ENCODE data around the gene GALNTL6.
"Not testable (repeated sequence)": the region's sequence is repeated elsewhere in the genome, so short reads cannot be mapped to it uniquely, and the experiment has no call there.

GALNTL6 gene

DNA sequence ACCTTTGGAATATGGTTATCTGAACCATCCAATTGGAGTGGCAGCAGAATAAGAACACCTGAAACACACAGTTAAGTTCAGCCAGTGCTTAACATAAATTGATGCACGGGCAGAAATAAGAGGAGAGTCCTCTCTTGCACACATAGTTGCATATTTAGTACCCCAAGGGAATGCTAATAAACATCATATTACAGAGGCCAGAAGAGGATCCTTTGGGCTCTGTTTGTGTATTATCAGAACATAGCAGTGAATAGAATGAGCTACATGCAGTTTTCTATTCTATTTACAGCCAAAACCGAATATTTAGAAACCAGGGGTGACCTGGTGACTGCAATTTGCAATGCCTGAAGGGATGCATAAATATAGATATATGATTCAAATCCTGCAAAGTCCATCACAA is 1054.6 kb downstream of the GALNTL6 start:
- no peak for DNase-seq (ENCODE audit: low spot score)

- DNase-seq (ENCODE audit: low spot score) = no peak
Observed at GRCh38 chr4:172868271-172868670, 1055.1 kb downstream of the GALNTL6 start.

- no peak for DNase-seq (ENCODE audit: low spot score)
Observed at GRCh38 chr4:172869621-172870268, 1056.5 kb downstream of the GALNTL6 start.

- no peak for DNase-seq (ENCODE audit: low spot score)
Observed at GRCh38 chr4:172871381-172871780, 1058.2 kb downstream of the GALNTL6 start.

GRCh38 chr4:172874944-172875343 is 1061.7 kb downstream of the GALNTL6 start:
- DNase-seq (ENCODE audit: low spot score) = no peak

- no peak for DNase-seq (ENCODE audit: low spot score)
Observed at GRCh38 chr4:172876394-172876793, 1063.2 kb downstream of the GALNTL6 start.

GRCh38 chr4:172881645-172882044 is 1068.4 kb downstream of the GALNTL6 start:
- no peak for DNase-seq (ENCODE audit: low spot score)

DNA sequence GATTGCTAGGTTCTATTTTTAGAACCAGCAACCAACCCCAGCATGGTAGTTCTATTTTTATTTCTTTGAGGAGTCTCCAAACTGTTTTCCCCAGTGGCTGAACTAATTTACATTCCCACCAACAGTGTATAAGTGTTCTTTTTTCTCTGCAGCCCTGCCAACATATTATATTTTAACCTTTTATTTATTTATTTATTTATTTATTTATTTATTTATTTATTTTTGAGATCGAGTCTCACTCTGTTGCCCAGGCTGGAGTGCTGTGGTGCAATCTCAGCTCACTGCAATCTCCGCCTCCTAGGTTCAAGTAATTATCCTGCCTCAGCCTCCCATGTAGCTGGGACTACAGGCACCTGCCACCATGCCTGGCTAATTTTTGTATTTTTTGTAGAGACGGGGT is 1074.2 kb downstream of the GALNTL6 start:
- not testable (repeated sequence) for DNase-seq (ENCODE audit: low spot score)

GRCh38 chr4:172887959-172888358 is 1074.8 kb downstream of the GALNTL6 start:
- DNase-seq (ENCODE audit: low spot score) = no peak

GRCh38 chr4:172892300-172892699 is 1079.1 kb downstream of the GALNTL6 start:
- DNase-seq (ENCODE audit: low spot score) = peak; percentile 60

GRCh38 chr4:172895699-172896098 is 1082.5 kb downstream of the GALNTL6 start:
- DNase-seq (ENCODE audit: low spot score) = no peak

DNA sequence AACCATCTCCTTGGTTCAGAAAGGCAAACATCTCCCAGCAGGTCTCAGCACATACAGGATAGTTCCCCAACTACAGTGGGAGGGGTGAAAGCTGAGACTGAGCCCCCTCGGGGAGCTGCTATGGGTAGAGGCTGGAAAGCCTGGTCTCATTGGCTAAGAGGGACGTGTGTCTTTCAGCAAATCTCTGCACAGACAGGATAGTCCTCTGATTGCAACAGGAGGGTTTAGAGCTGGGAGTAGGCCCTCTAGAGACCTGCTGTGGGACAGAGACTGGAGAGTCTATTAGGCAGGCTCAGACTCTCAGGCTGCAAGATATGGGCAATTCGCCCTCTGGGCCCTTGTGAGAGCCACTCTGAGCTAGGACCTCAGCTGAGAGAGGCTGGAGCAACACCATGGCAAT is 1083.8 kb downstream of the GALNTL6 start:
- no peak for DNase-seq (ENCODE audit: low spot score)

- no peak for DNase-seq (ENCODE audit: low spot score)
Observed at GRCh38 chr4:172898715-172899114, 1085.5 kb downstream of the GALNTL6 start.

- DNase-seq (ENCODE audit: low spot score) = no peak
Observed at GRCh38 chr4:172899861-172900260, 1086.7 kb downstream of the GALNTL6 start.

DNA sequence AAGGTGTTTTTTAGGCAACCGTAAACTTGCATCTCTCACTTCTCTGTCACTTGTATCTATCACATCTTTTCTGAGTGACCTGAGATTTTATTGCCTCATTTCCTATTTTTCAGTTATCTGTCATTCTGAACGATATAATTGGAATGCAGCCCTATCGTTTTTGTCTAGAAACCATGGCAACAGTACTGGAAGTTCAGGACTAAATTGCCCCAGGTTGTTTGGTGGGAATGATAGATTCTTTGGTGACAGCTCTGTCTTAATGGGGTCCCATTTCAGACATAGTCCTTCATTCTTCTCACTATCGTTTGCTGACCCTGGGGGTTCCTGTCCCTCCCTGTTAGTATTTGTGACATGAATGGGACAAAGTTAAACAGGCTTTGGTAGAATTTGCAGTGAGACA is 1087.7 kb downstream of the GALNTL6 start:
- no peak for DNase-seq (ENCODE audit: low spot score)

DNA sequence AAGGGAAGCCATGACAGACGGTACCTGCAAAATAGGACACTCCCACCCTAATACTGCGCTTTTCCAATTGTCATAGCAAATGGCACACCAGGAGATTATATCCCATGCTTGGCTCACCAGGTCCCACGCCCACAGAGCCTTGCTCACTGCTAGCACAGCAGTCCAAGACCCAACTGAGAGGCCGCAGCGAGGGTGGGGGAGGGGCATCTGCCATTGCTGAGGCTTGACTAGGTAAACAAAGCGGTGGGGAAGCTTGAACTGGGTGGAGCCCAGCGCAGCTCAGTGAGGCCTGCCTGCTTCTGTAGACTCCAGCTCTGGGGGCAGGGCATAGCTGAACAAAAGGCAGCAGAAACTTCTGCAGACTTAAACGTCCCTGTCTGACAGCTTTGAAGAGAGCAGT is 1099.3 kb downstream of the GALNTL6 start:
- not testable (repeated sequence) for DNase-seq (ENCODE audit: low spot score)

DNA sequence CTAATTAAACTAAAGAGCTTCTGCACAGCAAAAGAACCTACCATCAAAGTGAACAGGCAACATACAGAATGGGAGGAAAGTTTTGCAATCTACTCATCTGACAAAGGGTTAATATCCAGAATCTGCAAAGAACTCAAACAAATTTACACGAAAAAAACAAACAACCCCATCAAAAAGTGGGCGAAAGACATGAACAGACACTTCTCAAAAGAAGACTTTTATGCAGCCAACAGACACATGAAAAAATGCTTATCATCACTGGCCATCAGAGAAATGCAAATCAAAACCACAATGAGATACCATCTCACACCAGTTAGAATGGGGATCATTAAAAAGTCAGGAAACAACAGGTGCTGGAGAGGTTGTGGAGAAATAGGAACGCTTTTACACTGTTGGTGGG is 1104.2 kb downstream of the GALNTL6 start:
- DNase-seq (ENCODE audit: low spot score) = not testable (repeated sequence)

GRCh38 chr4:172919269-172919668 is 1106.1 kb downstream of the GALNTL6 start:
- no peak for DNase-seq (ENCODE audit: low spot score)

GRCh38 chr4:172927096-172927814 is 1114.1 kb downstream of the GALNTL6 start:
- DNase-seq (ENCODE audit: low spot score) = no peak

GRCh38 chr4:172928347-172928746 is 1115.1 kb downstream of the GALNTL6 start:
- no peak for DNase-seq (ENCODE audit: low spot score)

DNA sequence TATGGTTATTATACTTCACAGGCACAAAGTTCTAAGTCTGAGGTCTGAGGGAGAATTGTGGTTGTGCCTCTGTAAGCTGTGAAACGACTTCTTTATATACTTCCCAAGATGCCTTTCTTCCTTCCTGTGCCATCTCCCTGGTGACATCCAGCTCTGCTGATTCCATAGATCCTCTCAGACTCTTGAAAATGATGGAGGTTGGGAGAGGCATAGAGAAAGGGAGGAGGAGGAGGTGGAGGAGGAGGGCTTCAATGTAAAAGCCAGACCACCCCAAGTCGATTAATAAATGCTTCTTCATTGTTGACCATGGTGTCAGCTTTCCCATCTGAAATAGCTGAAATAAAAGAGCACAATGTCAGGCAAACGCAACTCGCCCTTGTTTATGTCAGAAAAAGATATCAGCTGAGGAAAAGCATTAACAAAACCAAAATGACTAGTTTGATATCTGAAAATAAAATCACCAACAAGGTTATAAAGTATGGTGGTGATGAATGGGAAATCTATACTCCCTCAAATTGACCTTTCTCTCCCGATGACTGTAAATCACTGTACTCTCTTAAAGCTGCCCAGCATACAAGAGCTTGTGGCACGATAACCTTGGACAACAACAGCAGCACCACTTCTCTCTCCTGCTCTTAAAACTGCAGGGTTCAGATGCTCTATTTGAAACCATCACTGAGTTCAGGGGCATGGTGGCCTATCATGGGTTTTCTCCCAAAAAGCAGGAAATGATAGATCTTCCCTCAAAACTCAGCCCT is 1125.0 kb downstream of the GALNTL6 start:
- DNase-seq (ENCODE audit: low spot score) = no peak

- DNase-seq (ENCODE audit: low spot score) = no peak
Observed at GRCh38 chr4:172938870-172939269, 1125.7 kb downstream of the GALNTL6 start.

DNA sequence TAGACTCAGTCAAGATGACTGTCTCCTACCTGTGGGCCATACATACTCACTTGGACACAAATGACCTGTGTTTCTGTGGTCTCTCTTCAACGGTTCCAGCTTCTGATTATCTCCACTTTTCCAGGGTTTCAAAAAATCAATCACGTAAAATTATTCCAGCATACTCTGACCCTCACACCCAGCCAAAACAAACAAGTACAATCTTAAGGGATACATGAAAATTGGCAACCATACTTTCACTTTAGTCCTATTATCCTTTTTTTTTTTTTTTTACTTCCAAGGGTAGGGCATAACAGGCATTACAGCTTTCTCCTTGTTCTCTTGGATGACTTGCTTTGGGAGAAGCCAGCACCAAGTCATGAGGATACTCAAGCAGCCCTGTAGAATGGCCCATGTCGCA is 1129.6 kb downstream of the GALNTL6 start:
- DNase-seq (ENCODE audit: low spot score) = no peak

Data from iPS-NIHi11 (cell line).